Measurements from ENCODE around the gene NEAT1. TPM values are rescaled to one million over a fixed set of nuclear protein-coding genes. Genes with fewer than 3 reads are reported as not detected.

Gene NEAT1
- polyA plus RNA-seq, 1 donor from 2014 or later, result 4.2 TPM

GRCh38 chr11:65389294-65389980 is 33.2 kb upstream of the NEAT1 start:
- H3K9ac ChIP-seq (ENCODE audit: low read length), result no peak overlapping the region
- peaks cover 8% of the 10 kb centered on the region for H3K79me2 ChIP-seq (replicated peaks; ENCODE audit: insufficient read depth, low read length)
- no peaks in the 10 kb centered on the region for H3F3A ChIP-seq (ENCODE audit: insufficient read depth, low read length, poor library complexity, severe bottlenecking)
- no peaks in the 10 kb centered on the region for H3K36me3 ChIP-seq (ENCODE audit: insufficient read depth, low read length)
- H2AFZ ChIP-seq (ENCODE audit: low read depth, low read length), result no peak overlapping the region
- no peaks in the 10 kb centered on the region for H3K9me3 ChIP-seq (ENCODE audit: low read length)
- H3K27me3 ChIP-seq (ENCODE audit: insufficient read depth, low read depth, low read length), result no peaks in the 10 kb centered on the region
- no peak overlapping the region for H3K4me3 ChIP-seq (ENCODE audit: low read length)
- H3K4me2 ChIP-seq (ENCODE audit: low read length), result no peak overlapping the region
- H3K27ac ChIP-seq (ENCODE audit: low read length), result no peak overlapping the region
- no peak for TF ChIP-seq SMC3 (conservative IDR thresholded peaks at IDR 0.05; ENCODE audit: poor library complexity)
- TF ChIP-seq CTCF (IDR thresholded peaks at IDR 0.05; ENCODE audit: poor library complexity, severe bottlenecking), result no peak
- TF ChIP-seq EZH2 (IDR thresholded peaks at IDR 0.05; ENCODE audit: borderline replicate concordance, insufficient read depth, low read length, poor library complexity, severe bottlenecking), result no peak
- no peak for TF ChIP-seq POLR2AphosphoS5 (IDR thresholded peaks at IDR 0.05)
- TF ChIP-seq RAD21 (conservative IDR thresholded peaks at IDR 0.05), result no peak
- no peak for TF ChIP-seq MXI1 (conservative IDR thresholded peaks at IDR 0.05; ENCODE audit: poor library complexity, severe bottlenecking)
- no peak for TF ChIP-seq EP300 (conservative IDR thresholded peaks at IDR 0.05; ENCODE audit: poor library complexity, severe bottlenecking)
- no peak for TF ChIP-seq REST (IDR thresholded peaks at IDR 0.05; ENCODE audit: borderline replicate concordance)
- no peak for TF ChIP-seq TAF1 (IDR thresholded peaks at IDR 0.05; ENCODE audit: low read depth)
- H3K9me2 ChIP-seq (ENCODE audit: insufficient read depth, low read length), result no peaks in the 10 kb centered on the region
- H4K20me1 ChIP-seq (ENCODE audit: insufficient read depth), result no peaks in the 10 kb centered on the region

- H3K4me2 ChIP-seq (ENCODE audit: low read length), result no peak overlapping the region
- H3K27me3 ChIP-seq (ENCODE audit: insufficient read depth, low read depth, low read length), result no peaks in the 10 kb centered on the region
- H4K20me1 ChIP-seq (ENCODE audit: insufficient read depth), result no peaks in the 10 kb centered on the region
- H3K36me3 ChIP-seq (ENCODE audit: insufficient read depth, low read length), result no peaks in the 10 kb centered on the region
- H3F3A ChIP-seq (ENCODE audit: insufficient read depth, low read length, poor library complexity, severe bottlenecking), result no peaks in the 10 kb centered on the region
- H3K79me2 ChIP-seq (replicated peaks; ENCODE audit: insufficient read depth, low read length), result peaks cover 8% of the 10 kb centered on the region
- no peaks in the 10 kb centered on the region for H3K9me3 ChIP-seq (ENCODE audit: low read length)
- H3K9ac ChIP-seq (ENCODE audit: low read length), result no peak overlapping the region
- H2AFZ ChIP-seq (ENCODE audit: low read depth, low read length), result no peak overlapping the region
- TF ChIP-seq POLR2AphosphoS5 (IDR thresholded peaks at IDR 0.05), result no peak
- TF ChIP-seq MXI1 (conservative IDR thresholded peaks at IDR 0.05; ENCODE audit: poor library complexity, severe bottlenecking), result no peak
- TF ChIP-seq TAF1 (IDR thresholded peaks at IDR 0.05; ENCODE audit: low read depth), result no peak
- TF ChIP-seq EZH2 (IDR thresholded peaks at IDR 0.05; ENCODE audit: borderline replicate concordance, insufficient read depth, low read length, poor library complexity, severe bottlenecking), result no peak
- no peaks in the 10 kb centered on the region for H3K9me2 ChIP-seq (ENCODE audit: insufficient read depth, low read length)
- no peak overlapping the region for H3K4me3 ChIP-seq (ENCODE audit: low read length)
- no peak overlapping the region for H3K27ac ChIP-seq (ENCODE audit: low read length)
These were observed 32.3 kb upstream of the NEAT1 start for GRCh38 chr11:65390099-65390941.

Data from neural cell (in vitro differentiated cells).